HG03175 (cell line): Measurements from ENCODE around the gene HIGD1A.

Source experiments
- ATAC-seq: cut with Tn5 transposase; IDR thresholded peaks from one replicate; pipeline ENCODE4 v1.9.1; 2021; ENCODE audit warnings: mild to moderate bottlenecking, moderate library complexity; ENCODE audit not compliant: unreplicated experiment

HIGD1A gene

GRCh38 chr3:42804106-42804830 is at the start of gene HIGD1A:
Gene HIGD1A (minus strand): TSS chr3:42804490. CDS start chr3:42794253, 10,237 bp downstream.
- peak; percentile 99 for ATAC-seq

- ATAC-seq: no peak
These were observed 49.5 kb upstream of the HIGD1A start for GRCh38 chr3:42853739-42854302.

DNA sequence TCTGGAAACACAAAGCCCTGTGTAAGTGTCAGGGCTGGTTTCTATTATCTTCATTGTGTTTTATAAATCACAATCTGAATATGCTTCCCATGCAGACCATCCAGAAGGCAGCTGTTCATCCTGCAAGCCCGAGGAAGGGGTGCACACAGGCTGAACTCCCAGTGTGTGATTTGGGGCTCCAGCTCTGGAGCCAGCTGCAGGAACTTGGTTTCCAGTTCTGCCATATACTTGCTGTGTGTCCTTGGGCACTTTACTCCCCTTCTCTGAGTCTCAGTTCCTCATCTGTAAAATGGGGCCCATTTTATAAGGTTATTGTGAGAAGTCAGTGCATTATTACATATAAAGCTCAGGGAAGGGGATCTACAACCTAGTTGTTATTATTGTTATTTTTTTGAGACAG is 48.8 kb upstream of the HIGD1A start:
- ATAC-seq: no peak

DNA sequence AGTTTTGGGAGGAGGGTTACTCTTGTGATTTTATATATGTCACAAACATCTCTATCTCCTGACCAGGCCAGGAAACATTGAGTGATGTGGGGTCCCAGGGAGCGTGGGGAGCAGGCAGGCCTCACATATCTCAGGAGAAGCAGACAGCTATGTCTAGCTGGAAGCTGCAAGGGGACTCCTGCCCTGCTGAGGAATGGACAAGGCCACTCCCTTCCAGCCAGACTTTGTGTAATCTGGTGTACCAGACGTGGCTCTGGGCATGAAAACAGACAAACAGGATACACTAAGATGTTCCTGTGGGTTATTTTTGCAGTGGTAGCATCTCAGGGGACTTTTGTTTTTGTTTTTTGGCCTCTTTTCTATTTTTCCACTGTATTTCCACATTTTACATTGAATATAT is 48.2 kb upstream of the HIGD1A start:
- ATAC-seq: no peak

GRCh38 chr3:42851228-42851834 is 47.0 kb upstream of the HIGD1A start:
- ATAC-seq: no peak

DNA sequence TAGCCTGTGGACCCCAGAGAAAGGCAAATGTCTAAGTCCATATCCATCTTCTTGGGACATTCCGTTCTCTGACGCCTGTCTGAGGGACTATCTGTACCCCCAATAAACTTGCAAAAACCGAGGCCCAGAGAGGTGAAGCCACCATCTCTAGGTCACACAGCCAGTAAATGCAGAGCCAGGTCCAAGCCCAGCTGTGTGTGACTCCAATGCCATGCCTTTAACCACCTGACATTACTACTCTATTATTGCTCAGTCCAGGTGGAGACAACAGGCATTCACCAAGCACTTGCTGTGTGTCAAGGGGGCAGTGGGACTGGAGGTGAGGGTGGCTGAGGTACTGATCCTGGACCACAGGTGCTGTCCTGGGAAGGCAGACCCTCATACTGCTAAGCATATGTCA is 46.0 kb upstream of the HIGD1A start:
- no peak for ATAC-seq

DNA sequence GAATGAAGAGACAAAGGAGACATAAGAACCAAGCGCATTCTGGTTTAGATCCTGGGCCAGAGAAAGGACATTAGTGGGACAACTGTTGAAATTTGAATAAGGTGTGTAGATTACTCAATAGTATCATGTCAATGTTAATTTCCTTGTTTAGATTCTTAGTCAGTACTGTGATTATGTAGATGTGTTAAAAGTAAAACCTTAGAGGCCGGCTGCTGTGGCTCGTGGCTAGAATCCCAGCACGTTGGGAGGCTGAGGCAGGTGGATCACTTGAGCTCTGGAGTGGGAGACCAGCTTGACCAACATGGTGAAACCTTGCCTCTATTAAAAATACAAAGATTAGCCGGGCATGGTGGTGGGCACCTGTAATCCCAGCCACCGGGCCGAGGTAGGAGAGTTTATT is 44.7 kb upstream of the HIGD1A start:
- no peak for ATAC-seq

GRCh38 chr3:42847731-42848130 is 43.4 kb upstream of the HIGD1A start:
- no peak for ATAC-seq

GRCh38 chr3:42846685-42847522 is 42.6 kb upstream of the HIGD1A start:
- ATAC-seq: peak; percentile 78

GRCh38 chr3:42844815-42845214 is 40.5 kb upstream of the HIGD1A start:
- no peak for ATAC-seq

DNA sequence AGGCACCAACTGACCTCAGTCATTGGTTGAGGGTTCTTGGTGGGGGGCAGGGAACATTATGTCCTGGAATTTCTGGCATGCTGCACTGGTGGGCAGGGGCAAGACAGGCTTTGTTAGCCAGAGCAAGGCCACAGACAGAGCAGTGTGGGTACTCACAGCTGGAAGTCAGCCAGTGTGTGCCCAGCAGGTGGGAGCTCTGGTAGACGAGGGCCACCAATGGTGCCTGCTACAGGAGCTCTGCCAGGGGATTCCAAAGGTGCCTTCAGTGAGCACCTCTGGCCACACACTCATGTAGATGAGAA is 40.1 kb upstream of the HIGD1A start:
- ATAC-seq: no peak

- ATAC-seq: no peak
These were observed 39.6 kb upstream of the HIGD1A start for GRCh38 chr3:42843713-42844411.

DNA sequence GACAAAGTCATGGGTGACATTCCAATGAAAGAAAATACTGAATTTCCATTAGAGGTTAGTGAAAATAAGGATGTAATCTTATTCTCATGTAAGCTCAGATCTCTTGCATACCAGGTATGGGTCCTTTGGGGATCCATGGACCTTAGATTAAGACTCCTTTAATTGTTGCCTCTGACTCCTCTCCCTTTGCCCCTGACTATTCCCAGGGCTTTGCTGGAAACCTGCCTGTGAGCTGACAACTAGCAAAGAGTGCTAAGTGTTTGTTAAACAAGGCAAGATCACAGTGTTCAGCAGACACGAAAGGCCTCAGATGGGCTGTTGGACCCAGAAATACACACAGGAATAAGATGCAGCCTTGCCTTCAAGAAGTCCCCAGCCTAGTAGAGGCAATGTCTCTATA is 37.0 kb upstream of the HIGD1A start:
- no peak for ATAC-seq

- ATAC-seq: peak; percentile 99
These were observed 35.3 kb upstream of the HIGD1A start for GRCh38 chr3:42839616-42840015.

- no peak for ATAC-seq
These were observed 34.3 kb upstream of the HIGD1A start for GRCh38 chr3:42838571-42838970.

DNA sequence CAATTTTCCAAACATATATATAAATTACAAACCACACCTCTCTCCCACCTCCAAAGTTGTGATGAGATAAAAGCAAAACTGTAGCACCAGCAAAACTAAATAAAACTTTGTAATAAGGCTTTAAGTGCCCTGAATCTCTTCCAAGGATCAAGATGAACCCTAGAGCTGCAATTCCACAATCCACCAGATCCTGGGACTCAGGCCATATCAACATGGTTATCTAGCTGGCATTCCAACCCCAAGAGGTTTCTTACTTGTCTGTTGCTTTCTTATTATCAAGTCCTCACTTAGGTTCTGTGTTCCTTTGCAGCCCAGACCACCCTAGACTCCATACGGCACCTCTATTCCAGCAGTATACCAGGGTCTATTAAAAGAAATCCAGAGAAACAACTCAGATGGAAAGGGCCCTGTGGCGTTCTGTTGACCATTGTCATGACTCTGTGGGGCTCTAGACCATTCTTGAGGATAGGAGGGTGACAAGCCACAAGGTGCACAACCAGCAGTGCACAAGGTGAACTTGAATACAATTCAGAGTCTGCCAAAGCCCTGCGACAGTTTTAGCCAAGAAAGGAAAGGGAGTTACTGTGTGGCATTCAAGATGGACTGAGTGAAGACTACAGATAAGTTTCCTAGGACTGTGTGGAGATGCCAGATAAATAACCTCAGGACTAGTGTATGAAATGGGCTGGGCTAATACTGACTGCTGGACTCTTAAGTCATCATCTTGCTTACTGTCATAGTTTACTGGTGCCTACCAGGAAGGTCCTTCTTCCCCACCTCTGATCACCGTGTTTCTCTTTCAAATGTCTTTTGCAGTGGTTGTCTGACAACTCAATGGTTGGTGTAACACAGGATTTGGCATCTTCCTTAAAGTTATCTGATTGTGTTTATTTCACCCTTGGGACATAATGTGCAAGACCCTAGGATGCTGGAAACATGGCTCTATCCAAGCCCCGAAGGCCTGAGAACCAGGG is 32.1 kb upstream of the HIGD1A start:
- ATAC-seq: no peak

GRCh38 chr3:42831321-42831713 is 27.0 kb upstream of the HIGD1A start:
- ATAC-seq: peak; percentile 70

DNA sequence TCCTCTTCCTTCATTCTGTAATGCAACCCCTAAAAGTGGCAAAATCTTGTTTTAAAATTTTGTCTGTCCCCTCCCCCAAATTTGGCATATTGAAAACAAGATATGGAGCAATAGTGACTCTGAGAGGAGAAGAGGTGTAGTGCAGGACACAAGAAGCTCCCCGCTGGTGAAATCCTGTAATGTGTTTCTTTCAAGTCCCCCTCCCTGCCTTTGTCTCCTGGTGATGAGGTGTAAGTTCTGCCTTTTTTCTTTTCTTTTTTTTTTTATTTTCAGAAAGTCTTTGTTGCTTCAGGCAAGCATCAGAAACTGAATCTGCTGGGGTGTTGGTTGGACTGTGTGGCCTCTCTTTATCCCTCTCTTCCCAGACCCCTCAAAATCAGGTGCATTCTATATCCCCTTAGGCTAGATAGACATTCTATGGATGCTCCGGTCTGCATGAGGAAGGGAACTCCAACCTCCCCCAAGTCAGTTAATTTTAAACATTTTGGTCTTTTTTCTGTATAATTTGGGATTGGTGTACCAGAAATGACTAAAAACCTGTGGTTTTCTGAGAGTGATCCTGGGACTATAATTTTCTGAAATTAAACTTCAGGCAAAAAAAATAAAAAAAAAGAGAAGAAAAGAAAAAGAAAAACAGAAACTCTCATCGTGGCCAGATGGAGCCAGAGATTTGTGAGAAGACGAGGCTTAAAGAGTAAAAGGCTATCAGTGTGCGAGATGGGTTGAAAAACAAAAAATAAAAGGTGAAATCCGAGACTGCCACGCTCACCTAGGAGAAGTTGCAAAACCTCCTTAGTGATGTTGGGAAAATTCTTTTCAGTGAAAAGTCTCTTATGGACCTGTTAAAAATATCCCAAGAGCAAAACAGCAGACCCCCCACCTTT is 26.4 kb upstream of the HIGD1A start:
- no peak for ATAC-seq
